ENCODE results near the gene COL4A3.
"Not testable (repeated sequence)": the region's sequence is repeated elsewhere in the genome, so short reads cannot be mapped to it uniquely, and the experiment has no call there.

Gene COL4A3

GRCh38 chr2:227154986-227155774 lies 9.2 kb upstream of the COL4A3 start:
- DNase-seq (ENCODE audit: low spot score), result no peak

GRCh38 chr2:227160164-227160563 lies 4.3 kb upstream of the COL4A3 start:
- no peak for DNase-seq (ENCODE audit: low spot score)

- DNase-seq (ENCODE audit: low spot score), result no peak
These were observed 2.5 kb upstream of the COL4A3 start for GRCh38 chr2:227161947-227162346.

GRCh38 chr2:227163485-227163997 lies 883 bp upstream of the COL4A3 start:
- no peak for DNase-seq (ENCODE audit: low spot score)

GRCh38 chr2:227164763-227165291 lies 403 bp downstream of the COL4A3 start:
- DNase-seq (ENCODE audit: low spot score), result peak; percentile 38

GRCh38 chr2:227171779-227172178 lies 7.4 kb downstream of the COL4A3 start:
- not testable (repeated sequence) for DNase-seq (ENCODE audit: low spot score)

GRCh38 chr2:227177592-227178336 lies 13.3 kb downstream of the COL4A3 start:
- DNase-seq (ENCODE audit: low spot score), result no peak

- no peak for DNase-seq (ENCODE audit: low spot score)
These were observed 15.7 kb downstream of the COL4A3 start for GRCh38 chr2:227179988-227180685.

GRCh38 chr2:227180770-227181169 lies 16.3 kb downstream of the COL4A3 start:
- no peak for DNase-seq (ENCODE audit: low spot score)

- DNase-seq (ENCODE audit: low spot score), result no peak
These were observed 18.3 kb downstream of the COL4A3 start for GRCh38 chr2:227182765-227183164.

GRCh38 chr2:227183657-227184367 lies 19.4 kb downstream of the COL4A3 start:
- DNase-seq (ENCODE audit: low spot score), result no peak

- DNase-seq (ENCODE audit: low spot score), result no peak
These were observed 21.3 kb downstream of the COL4A3 start for GRCh38 chr2:227185615-227186232.

- DNase-seq (ENCODE audit: low spot score), result no peak
These were observed 22.3 kb downstream of the COL4A3 start for GRCh38 chr2:227186751-227187150.

- DNase-seq (ENCODE audit: low spot score), result no peak
These were observed 23.9 kb downstream of the COL4A3 start for GRCh38 chr2:227188292-227188691.

GRCh38 chr2:227191367-227191766 lies 26.9 kb downstream of the COL4A3 start:
- no peak for DNase-seq (ENCODE audit: low spot score)

GRCh38 chr2:227192491-227192890 lies 28.1 kb downstream of the COL4A3 start:
- no peak for DNase-seq (ENCODE audit: low spot score)

- no peak for DNase-seq (ENCODE audit: low spot score)
These were observed 29.8 kb downstream of the COL4A3 start for GRCh38 chr2:227194219-227194618.

GRCh38 chr2:227198866-227199265 lies 34.4 kb downstream of the COL4A3 start:
- no peak for DNase-seq (ENCODE audit: low spot score)

GRCh38 chr2:227201771-227202170 lies 37.3 kb downstream of the COL4A3 start:
- no peak for DNase-seq (ENCODE audit: low spot score)

- no peak for DNase-seq (ENCODE audit: low spot score)
These were observed 40.0 kb downstream of the COL4A3 start for GRCh38 chr2:227204452-227204851.

- no peak for DNase-seq (ENCODE audit: low spot score)
These were observed 41.3 kb downstream of the COL4A3 start for GRCh38 chr2:227205701-227206100.
